K562 (cell line): Measurements from ENCODE around the gene NDOR1. TPM values are rescaled to one million over a fixed set of nuclear protein-coding genes. Genes with fewer than 3 reads are reported as not detected.

Experiments used
- GABPB2 ChIP-seq: fragments of 250-450 bp; sonication (Bioruptor Pico); conservative IDR thresholded peaks from 2 replicates; pipeline ENCODE4 v1.5.1; 2021; ENCODE audit warnings: mild to moderate bottlenecking
- RB1 ChIP-seq: fragments of 450-650 bp; IDR thresholded peaks from 2 replicates; pipeline ENCODE4 v1.6.1; 2017; ENCODE audit warnings: low read depth, mild to moderate bottlenecking
- TSHZ1 ChIP-seq: fragments of 250-450 bp; sonication (Bioruptor Pico); IDR thresholded peaks from 2 replicates; pipeline ENCODE4 v1.4.0; 2020; ENCODE audit warnings: mild to moderate bottlenecking, moderate library complexity
- ZBTB40 ChIP-seq, 2 experiments: fragments of 450-650 bp in 1 of 2; sonication (generic) in 1 of 2; formaldehyde crosslinking in 1 of 2; IDR thresholded peaks; 2 replicates each; pipeline versions ENCODE4 v1.7.1 to v1.9.0; 2016 to 2022; ENCODE audit warnings: inconsistent platforms in 1 of 2, mild to moderate bottlenecking in 1 of 2, missing genetic modification reagents in 1 of 2
- ZFP36 ChIP-seq: fragments of 150-350 bp; IDR thresholded peaks from 2 replicates; pipeline ENCODE4 v1.6.1; 2018; ENCODE audit warnings: low read length, low read depth; ENCODE audit not compliant: partially characterized antibody
- ZFX ChIP-seq: sonication (generic); formaldehyde crosslinking; IDR thresholded peaks from 2 replicates; pipeline ENCODE4 v1.8.0; 2022; ENCODE audit warnings: mild to moderate bottlenecking, missing genetic modification reagents, moderate library complexity
- polyA plus RNA-seq, 8 experiments: library from polyadenylated mRNA; depleted of rRNA in 4 of 8; stranded (reverse) in 5 of 8; unstranded in 3 of 8; fragments of >200 nt; fragmentation: Nextera tagmentation in 2 of 8; fragmentation: Illumina TruSeq in 1 of 8; extraction: Ambion mirVana in 2 of 8; extraction: Trizol in 1 of 8; gene quantifications; 2 replicates each; pipeline versions ENCODE4 v1.2.1 to v1.2.3, GENCODE V29; 2011 to 2014; ENCODE audit warnings: inconsistent platforms in 1 of 8, missing spikeins in 1 of 8
- total RNA-seq, 7 experiments: library from RNA; depleted of rRNA in 6 of 7; stranded (reverse); fragments of >200 nt in 6 of 7; fragmentation: Illumina TruSeq in 2 of 7; extraction: Trizol in 2 of 7; gene quantifications; 2 replicates each; pipeline versions ENCODE4 v1.2.1 to v1.2.3, GENCODE V29; 2011 to 2021; ENCODE audit warnings: low replicate concordance in 1 of 7
- TF ChIP-seq, protein P1 (sequence below): fragments of 250-450 bp; sonication (Bioruptor Pico); IDR thresholded peaks from 2 replicates; pipeline ENCODE4 v1.4.0; 2020; ENCODE audit warnings: mild to moderate bottlenecking
- TF ChIP-seq, protein P2 (sequence below): IDR thresholded peaks from 2 replicates; pipeline ENCODE4 v1.6.1; 2014; ENCODE audit warnings: antibody characterized with exemption
- TF ChIP-seq, protein P3 (sequence below): fragments of 450-650 bp; IDR thresholded peaks from 2 replicates; pipeline ENCODE4 v1.6.1; 2018; ENCODE audit warnings: mild to moderate bottlenecking, low read depth; ENCODE audit not compliant: partially characterized antibody

NDOR1 gene
- total and polyA plus RNA-seq, 9 of the 15 experiments (the other 6 are each of a cell fraction or from before 2014, with no cell fraction given) = 0.06 to 36.9 (median 6.9) TPM

GRCh38 chr9:137218754-137219271, 13.3 kb downstream of the NDOR1 start (continued):
- TF ChIP-seq GABPB2 (no peak), ZFX (peak; percentile 51), ZBTB40 (IDR thresholded peaks at IDR 0.05) (no peak), ZBTB40 (CRISPR knock-in tag; IDR thresholded peaks at IDR 0.05) (no peak), ZFP36 (peak; percentile 39), RB1 (no peak), TSHZ1 (CRISPR knock-in tag) (peak; percentile 28; the same call in 1 of the 2 replicates)
- TF ChIP-seq, protein P1, sequence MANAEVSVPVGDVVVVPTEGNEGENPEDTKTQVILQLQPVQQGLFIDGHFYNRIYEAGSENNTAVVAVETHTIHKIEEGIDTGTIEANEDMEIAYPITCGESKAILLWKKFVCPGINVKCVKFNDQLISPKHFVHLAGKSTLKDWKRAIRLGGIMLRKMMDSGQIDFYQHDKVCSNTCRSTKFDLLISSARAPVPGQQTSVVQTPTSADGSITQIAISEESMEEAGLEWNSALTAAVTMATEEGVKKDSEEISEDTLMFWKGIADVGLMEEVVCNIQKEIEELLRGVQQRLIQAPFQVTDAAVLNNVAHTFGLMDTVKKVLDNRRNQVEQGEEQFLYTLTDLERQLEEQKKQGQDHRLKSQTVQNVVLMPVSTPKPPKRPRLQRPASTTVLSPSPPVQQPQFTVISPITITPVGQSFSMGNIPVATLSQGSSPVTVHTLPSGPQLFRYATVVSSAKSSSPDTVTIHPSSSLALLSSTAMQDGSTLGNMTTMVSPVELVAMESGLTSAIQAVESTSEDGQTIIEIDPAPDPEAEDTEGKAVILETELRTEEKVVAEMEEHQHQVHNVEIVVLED (CRISPR knock-in tag) = 0 out of 2 replicates have a peak, but pooled peaks have one; percentile 20
- TF ChIP-seq, protein P2, sequence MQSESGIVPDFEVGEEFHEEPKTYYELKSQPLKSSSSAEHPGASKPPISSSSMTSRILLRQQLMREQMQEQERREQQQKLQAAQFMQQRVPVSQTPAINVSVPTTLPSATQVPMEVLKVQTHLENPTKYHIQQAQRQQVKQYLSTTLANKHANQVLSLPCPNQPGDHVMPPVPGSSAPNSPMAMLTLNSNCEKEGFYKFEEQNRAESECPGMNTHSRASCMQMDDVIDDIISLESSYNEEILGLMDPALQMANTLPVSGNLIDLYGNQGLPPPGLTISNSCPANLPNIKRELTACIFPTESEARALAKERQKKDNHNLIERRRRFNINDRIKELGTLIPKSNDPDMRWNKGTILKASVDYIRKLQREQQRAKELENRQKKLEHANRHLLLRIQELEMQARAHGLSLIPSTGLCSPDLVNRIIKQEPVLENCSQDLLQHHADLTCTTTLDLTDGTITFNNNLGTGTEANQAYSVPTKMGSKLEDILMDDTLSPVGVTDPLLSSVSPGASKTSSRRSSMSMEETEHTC = no peak
- TF ChIP-seq, protein P3, sequence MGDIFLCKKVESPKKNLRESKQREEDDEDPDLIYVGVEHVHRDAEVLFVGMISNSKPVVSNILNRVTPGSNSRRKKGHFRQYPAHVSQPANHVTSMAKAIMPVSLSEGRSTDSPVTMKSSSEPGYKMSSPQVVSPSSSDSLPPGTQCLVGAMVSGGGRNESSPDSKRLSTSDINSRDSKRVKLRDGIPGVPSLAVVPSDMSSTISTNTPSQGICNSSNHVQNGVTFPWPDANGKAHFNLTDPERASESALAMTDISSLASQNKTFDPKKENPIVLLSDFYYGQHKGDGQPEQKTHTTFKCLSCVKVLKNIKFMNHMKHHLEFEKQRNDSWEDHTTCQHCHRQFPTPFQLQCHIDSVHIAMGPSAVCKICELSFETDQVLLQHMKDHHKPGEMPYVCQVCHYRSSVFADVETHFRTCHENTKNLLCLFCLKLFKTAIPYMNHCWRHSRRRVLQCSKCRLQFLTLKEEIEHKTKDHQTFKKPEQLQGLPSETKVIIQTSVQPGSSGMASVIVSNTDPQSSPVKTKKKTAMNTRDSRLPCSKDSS = no peak
